ENCODE measurements around the gene ADA. TPM values are rescaled to one million over a fixed set of nuclear protein-coding genes. Genes with fewer than 3 reads are reported as not detected.
A peak's percentile ranks its signal among the peaks of the same experiment; 100 is the strongest.
"Not testable (repeated sequence)": the region's sequence is repeated elsewhere in the genome, so short reads cannot be mapped to it uniquely, and the experiment has no call there.

The ADA gene
- total RNA-seq, 1 experiment from 2014 or later = 9.6 TPM

DNA sequence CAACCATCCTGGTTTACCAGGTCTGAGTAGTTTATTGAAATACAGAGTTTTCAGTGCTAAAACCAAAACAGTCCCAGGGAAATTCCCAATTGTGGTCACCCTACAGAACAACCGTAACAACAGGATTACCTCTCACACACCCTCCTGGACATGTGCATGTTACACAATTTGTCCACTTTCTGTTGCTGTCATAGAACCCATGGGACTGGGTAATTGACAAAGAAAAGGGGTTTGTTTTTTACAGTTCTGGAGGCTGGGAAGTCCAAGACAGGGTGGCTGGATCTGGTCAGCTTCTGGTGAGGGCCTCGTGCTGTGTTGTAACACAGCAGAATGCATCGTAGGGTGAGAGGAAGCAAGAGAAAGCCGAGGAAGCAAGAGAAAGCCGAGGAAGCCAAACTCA, 9.1 kb upstream of the ADA start:
- Histone ChIP-seq H3K27me3 (replicated peaks) (no peaks in the 10 kb centered on the region), H3K4me3 (no peak overlapping the region), H3K27ac (no peak overlapping the region), H3K4me1 (replicated peaks) (no peaks in the 10 kb centered on the region), H3K36me3 (no peaks in the 10 kb centered on the region), H3K9me3 (replicated peaks) (no peaks in the 10 kb centered on the region)
- no peak for DNase-seq (ENCODE audit: low read depth in 1 of 2, low spot score in 2 of 2)

DNA sequence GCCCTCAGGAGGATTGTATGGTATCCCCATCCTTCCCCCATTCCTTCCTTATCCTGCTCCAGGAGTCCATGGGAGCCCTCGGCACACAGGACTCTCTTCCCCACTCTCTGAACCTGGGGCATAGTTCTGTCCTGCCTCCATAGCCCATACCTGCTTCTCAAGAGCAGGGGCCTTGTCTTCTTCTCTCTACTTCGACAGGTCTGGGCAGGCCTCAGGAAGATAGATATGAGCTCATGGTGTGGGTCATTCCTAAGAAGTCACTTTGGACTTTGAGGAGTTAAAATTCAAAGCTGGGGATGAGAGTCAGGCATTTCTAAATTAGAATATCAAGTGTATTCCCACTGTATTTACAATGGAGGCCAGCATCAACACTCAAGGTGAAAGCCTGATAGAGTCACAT, 8.4 kb upstream of the ADA start:
- Histone ChIP-seq H3K9me3 (replicated peaks) (no peaks in the 10 kb centered on the region), H3K4me1 (replicated peaks) (no peaks in the 10 kb centered on the region), H3K4me3 (no peak overlapping the region), H3K36me3 (no peaks in the 10 kb centered on the region), H3K27ac (no peak overlapping the region), H3K27me3 (replicated peaks) (no peaks in the 10 kb centered on the region)
- no peak for DNase-seq (ENCODE audit: low read depth in 1 of 2, low spot score in 2 of 2)

DNA sequence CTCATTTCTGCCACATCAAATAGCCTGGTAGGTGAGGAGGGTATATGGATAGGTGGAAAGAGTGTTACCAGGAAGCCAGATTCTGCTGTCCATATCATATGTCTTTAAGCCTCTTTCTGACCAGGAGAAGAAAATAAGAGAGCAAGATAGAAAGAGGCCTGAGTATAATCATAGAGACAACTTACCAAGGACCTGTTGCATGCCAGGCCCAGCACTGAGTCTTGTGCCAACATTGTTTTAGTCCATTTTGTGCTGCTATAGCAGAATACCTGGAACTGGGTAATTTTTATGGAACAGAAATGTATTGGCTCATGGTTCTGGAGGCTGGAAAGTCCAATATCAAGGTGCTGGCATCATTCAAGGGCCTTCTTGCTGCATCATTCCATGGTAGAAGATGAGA, 7.3 kb upstream of the ADA start:
- no peak for DNase-seq (ENCODE audit: low read depth in 1 of 2, low spot score in 2 of 2)
- no peaks in the 10 kb centered on the region for H3K27me3 ChIP-seq (replicated peaks)
- no peaks in the 10 kb centered on the region for H3K36me3 ChIP-seq

DNA sequence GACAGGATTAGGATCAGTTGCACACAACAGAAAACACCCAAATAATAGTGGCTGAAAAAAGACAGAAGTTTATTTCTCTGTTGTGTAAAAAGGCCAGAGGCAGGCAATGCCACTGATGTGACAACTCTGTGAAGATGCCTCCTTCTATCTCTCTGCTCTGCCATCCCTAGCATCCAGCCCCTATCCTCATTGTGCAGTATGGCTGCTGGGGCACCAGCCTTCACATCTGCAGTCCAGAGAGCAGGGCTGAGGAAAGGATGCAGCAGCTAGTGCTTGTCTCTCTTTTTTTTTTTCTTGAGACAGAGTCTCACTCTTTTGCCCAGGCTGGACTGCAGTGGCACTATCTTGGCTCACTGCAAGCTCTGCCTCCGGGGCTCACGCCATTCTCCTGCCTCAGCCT, 6.4 kb upstream of the ADA start:
- Histone ChIP-seq H3K27ac (no peak overlapping the region), H3K4me1 (replicated peaks) (peaks cover 5% of the 10 kb centered on the region; the same call in 1 of the 2 replicates), H3K4me3 (no peak overlapping the region), H3K36me3 (no peaks in the 10 kb centered on the region), H3K9me3 (replicated peaks) (no peaks in the 10 kb centered on the region; the same call in 1 of the 2 replicates), H3K27me3 (replicated peaks) (no peaks in the 10 kb centered on the region)
- DNase-seq (ENCODE audit: low read depth in 1 of 2, low spot score in 2 of 2) = no peak

More for the DNA sequence above, 7.3 kb upstream of the ADA start:
- Histone ChIP-seq H3K9me3 (replicated peaks) (no peaks in the 10 kb centered on the region), H3K4me1 (replicated peaks) (no peaks in the 10 kb centered on the region), H3K4me3 (no peak overlapping the region), H3K27ac (no peak overlapping the region)

DNA sequence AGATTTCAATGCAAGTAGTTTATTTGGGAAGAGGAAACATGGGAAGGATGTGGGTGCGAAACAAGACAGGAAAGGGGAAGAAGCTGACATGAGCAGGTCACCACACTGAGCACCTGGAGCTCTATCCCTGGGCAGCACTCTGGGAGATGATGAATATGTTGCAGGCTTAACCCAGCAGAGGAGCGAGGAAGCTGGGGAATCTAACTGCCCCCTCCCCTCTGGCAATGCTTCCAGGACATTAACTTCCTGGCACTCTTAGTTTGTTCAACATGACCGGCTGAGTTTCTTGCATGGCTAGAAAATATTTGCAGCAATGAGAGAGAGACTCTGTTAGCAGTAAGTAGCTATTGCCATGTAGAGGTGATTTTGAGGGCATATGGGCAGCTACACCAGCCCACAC, 4.9 kb upstream of the ADA start:
- H3K4me1 ChIP-seq (replicated peaks) = peaks cover 5% of the 10 kb centered on the region; the same call in 1 of the 2 replicates
- no peaks in the 10 kb centered on the region for H3K36me3 ChIP-seq
- H3K27ac ChIP-seq = no peak overlapping the region
- H3K27me3 ChIP-seq (replicated peaks) = no peaks in the 10 kb centered on the region
- H3K4me3 ChIP-seq = no peak overlapping the region
- DNase-seq (ENCODE audit: low read depth in 1 of 2, low spot score in 2 of 2) = no peak
- no peaks in the 10 kb centered on the region; the same call in 1 of the 2 replicates for H3K9me3 ChIP-seq (replicated peaks)

DNA sequence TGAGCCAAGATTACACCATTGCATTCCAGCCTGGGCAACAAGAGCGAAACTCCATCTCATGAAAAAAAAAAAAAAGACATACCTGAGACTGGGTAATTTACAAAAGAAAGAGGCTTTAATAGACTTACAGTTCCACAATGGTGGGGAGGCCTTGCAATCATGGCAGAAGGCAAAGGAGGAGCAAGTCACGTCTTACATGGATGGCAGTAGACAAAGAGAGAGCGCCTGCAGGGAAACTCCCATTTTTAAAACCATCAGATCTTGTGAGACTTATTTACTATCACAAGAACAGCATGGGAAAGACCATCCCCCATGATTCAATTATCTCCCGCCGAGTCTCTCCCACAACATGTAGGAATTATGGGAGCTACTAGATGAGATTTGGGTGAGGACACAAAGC, 2.7 kb upstream of the ADA start:
- H3K4me1 ChIP-seq (replicated peaks) = peaks cover 13% of the 10 kb centered on the region
- H3K36me3 ChIP-seq; H3K27me3 ChIP-seq (replicated peaks); H3K27ac ChIP-seq; DNase-seq (ENCODE audit: low read depth in 1 of 2, low spot score in 2 of 2); H3K9me3 ChIP-seq (replicated peaks); H3K4me3 ChIP-seq: not testable (repeated sequence)

DNA sequence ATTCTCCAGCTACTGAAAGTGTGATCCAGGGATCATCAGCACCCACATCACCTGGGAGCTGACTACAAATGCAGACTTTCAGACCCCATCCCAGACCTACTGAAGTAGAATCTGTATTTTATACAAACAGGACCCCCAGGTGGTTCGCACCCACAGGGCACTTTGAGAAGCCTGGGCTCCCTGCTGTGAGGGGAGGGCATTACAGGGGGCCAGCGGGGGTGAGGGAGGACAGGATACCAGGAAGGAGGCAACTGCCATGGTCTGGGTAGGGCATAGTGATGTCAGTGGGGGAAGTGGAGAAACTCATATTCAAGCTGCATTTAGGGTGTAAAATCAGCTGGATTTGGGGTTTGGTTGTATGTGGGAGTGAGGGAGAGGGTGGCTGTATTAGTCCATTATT, 2.0 kb upstream of the ADA start:
- no peak for DNase-seq (ENCODE audit: low read depth in 1 of 2, low spot score in 2 of 2)
- Histone ChIP-seq H3K4me3 (no peak overlapping the region), H3K27me3 (replicated peaks) (no peaks in the 10 kb centered on the region), H3K4me1 (replicated peaks) (peaks cover 13% of the 10 kb centered on the region), H3K27ac (no peak overlapping the region), H3K9me3 (replicated peaks) (no peaks in the 10 kb centered on the region; the same call in 1 of the 2 replicates), H3K36me3 (no peaks in the 10 kb centered on the region)

DNA sequence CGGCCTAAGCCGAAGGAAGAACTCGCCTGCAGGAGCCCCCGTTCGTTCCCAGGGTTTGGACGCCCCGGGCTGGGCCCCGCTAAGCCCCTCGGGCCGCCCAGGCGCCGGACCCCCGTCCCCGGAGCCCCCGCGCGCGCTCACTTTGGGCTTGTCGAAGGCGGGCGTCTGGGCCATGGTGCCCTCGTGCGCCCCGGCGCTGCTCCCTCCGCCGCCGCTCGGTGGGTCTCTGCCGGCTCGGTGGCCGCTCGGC, 140 bp downstream of the ADA start:
- no peak overlapping the region for H3K27ac ChIP-seq
- no peaks in the 10 kb centered on the region for H3K27me3 ChIP-seq (replicated peaks)
- H3K36me3 ChIP-seq = no peaks in the 10 kb centered on the region
- no peaks in the 10 kb centered on the region; the same call in 1 of the 2 replicates for H3K9me3 ChIP-seq (replicated peaks)
- peak overlapping the region; percentile 61 for H3K4me3 ChIP-seq
- peaks cover 24% of the 10 kb centered on the region for H3K4me1 ChIP-seq (replicated peaks)
- no peak for DNase-seq (ENCODE audit: low read depth in 1 of 2, low spot score in 2 of 2)

DNA sequence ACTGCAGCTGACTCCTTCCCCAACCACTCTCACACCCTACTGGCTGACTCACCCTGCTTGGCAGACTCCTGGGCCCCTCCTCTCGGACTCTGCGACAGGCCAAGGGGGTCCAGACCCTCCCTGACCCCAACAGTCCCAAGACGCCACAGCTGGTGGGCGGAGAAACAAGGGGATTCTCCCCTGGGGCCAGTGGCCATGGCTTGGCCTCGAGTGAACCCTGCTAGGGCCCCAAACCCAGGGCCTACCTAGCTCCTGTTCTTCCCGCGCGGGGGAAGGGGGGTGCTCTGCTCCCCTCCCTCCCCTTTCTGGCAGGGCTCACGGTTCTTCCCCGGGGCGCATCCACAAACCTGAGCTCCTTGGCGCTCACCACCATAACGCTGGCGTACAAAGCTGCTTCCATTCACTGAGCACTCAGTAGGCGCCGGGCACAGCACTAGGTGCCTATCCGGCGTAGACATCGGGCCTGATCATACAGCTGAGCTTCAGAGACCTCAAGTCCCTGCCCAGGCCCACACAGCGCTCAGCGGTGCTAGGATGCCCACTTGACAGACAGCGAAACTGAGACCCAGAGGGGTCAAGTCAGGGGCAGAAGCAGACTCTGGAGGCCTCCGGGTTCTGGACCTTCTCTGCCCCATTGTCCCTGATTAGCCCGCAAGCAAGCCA, 597 bp downstream of the ADA start:
- no peaks in the 10 kb centered on the region; the same call in 1 of the 2 replicates for H3K9me3 ChIP-seq (replicated peaks)
- H3K36me3 ChIP-seq = no peaks in the 10 kb centered on the region
- DNase-seq (ENCODE audit: low read depth in 1 of 2, low spot score in 2 of 2) = no peak
- H3K4me1 ChIP-seq (replicated peaks) = peaks cover 28% of the 10 kb centered on the region
- peak overlapping the region; percentile 61 for H3K4me3 ChIP-seq
- H3K27me3 ChIP-seq (replicated peaks) = no peaks in the 10 kb centered on the region
- no peak overlapping the region for H3K27ac ChIP-seq

DNA sequence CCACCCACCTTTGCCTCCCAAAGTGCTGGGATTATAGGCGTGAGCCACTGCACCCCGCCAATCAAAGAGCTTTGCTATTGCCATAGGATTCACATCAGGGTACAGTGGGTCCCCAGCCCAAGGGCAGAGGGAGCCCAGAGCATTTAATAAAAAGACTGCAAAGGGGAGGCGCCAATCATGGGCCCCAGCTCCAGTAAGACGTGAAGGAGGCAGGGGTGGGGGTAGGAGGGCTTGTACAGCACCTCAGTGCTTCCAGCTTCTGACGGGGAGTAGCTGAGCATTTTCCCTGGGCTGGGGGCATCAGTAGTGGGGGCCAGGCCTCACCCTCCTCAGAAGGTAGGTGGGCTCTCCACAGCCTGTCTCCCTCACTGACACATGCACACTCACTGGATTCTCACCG, 1.5 kb downstream of the ADA start:
- Histone ChIP-seq H3K27ac (no peak overlapping the region), H3K4me1 (replicated peaks) (peaks cover 28% of the 10 kb centered on the region), H3K36me3 (no peaks in the 10 kb centered on the region), H3K27me3 (replicated peaks) (no peaks in the 10 kb centered on the region), H3K4me3 (no peak overlapping the region), H3K9me3 (replicated peaks) (no peaks in the 10 kb centered on the region; the same call in 1 of the 2 replicates)
- no peak for DNase-seq (ENCODE audit: low read depth in 1 of 2, low spot score in 2 of 2)

DNA sequence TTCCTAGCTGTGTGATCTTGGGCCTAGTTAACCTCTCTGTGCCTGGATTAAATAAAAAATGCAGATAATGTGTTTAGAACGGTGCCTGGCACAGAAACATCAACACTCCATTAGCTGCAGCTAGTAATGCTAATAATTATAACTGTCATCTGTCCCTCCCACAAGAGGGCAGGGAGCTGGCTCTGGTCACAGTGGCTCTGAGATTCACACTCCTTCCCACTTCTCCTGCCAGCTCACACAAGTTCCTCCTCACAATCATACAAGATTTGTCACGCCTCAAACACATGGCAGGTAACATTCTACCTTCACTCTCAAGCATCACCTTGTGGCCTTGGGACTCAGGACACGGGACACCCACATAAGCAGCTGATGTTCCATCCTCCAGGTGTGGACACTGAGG, 2.4 kb downstream of the ADA start:
- Histone ChIP-seq H3K27ac (no peak overlapping the region), H3K4me3 (no peak overlapping the region), H3K9me3 (replicated peaks) (no peaks in the 10 kb centered on the region; the same call in 1 of the 2 replicates), H3K4me1 (replicated peaks) (peaks cover 32% of the 10 kb centered on the region), H3K36me3 (no peaks in the 10 kb centered on the region), H3K27me3 (replicated peaks) (no peaks in the 10 kb centered on the region)
- DNase-seq (ENCODE audit: low read depth in 1 of 2, low spot score in 2 of 2) = no peak

DNA sequence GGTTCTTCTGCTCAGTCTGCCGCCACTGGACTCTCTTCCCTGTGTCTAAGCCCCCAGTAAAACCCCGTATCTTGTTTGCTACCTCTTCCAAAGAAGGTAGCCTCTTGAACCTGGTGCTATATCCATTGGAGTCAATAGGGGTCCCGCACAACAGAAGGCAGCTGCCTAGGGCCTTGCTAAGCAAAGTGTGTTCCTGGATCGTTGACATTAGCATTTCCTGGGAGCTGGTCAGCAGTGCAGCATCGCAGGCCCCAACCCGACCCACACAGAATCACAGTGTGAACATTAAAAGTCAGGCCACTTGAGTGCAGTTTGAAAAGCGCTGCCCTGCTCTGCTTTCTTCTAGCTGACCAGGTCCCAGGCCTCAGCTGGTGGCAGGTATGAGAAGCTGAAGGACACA, 2.9 kb downstream of the ADA start:
- Histone ChIP-seq H3K9me3 (replicated peaks) (no peaks in the 10 kb centered on the region; the same call in 1 of the 2 replicates), H3K27me3 (replicated peaks) (no peaks in the 10 kb centered on the region), H3K4me3 (no peak overlapping the region), H3K27ac (no peak overlapping the region), H3K36me3 (no peaks in the 10 kb centered on the region), H3K4me1 (replicated peaks) (peaks cover 37% of the 10 kb centered on the region)
- no peak for DNase-seq (ENCODE audit: low read depth in 1 of 2, low spot score in 2 of 2)

DNA sequence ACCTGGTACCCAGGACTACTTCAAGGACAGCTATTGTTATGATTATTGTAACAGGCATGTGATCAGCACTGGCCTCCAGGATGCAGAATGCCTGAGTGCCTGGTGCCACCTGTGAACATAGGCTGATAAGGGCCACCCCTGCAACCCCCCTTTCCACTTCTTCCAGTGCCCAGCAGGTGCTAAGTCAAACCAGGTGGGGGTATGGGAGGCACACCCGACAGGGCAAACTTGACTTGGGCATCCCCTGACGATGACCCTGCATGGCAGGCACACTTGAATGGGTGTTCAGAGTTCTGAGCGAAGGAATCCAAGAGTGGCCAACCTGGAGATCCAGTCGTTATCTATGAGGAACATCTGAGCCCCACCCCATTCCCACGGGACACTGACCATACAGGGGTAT, 3.4 kb downstream of the ADA start:
- Histone ChIP-seq H3K4me3 (no peak overlapping the region), H3K36me3 (no peaks in the 10 kb centered on the region), H3K9me3 (replicated peaks) (no peaks in the 10 kb centered on the region), H3K27ac (no peak overlapping the region), H3K27me3 (replicated peaks) (no peaks in the 10 kb centered on the region), H3K4me1 (replicated peaks) (peaks cover 40% of the 10 kb centered on the region)
- DNase-seq (ENCODE audit: low read depth in 1 of 2, low spot score in 2 of 2) = no peak

DNA sequence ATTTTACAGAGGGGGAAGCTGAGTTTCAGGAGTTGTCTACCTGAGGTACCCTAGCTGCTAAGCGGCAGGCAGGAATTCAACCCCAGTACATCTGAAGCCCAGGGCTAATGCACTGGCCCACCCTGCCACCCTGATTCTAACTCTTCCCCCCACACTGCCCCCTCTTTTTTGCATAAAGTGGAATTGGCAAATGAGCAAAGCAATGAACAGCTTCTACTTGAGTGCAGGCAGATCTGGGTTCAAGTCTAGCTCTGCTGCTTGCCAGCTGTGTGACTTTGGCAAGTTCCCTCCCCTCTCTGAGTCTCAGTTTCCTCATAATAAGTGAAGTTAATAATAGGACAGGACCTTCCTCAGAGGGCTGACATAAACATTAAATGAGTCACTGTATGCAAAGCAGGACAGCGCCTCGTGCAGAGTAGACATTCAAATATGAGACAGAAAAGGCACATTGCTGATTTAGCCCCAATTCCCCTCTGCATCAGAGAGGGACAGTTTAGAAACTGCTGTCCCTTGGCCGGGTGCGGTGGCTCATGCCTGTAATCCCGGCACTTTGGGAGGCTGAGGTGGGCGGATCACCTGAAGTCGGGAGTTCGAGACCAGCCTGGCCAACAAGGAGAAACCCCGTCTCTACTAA, 4.7 kb downstream of the ADA start:
- Histone ChIP-seq H3K27ac (no peak overlapping the region), H3K9me3 (replicated peaks) (no peaks in the 10 kb centered on the region), H3K36me3 (no peaks in the 10 kb centered on the region), H3K4me3 (no peak overlapping the region), H3K27me3 (replicated peaks) (no peaks in the 10 kb centered on the region), H3K4me1 (replicated peaks) (peaks cover 50% of the 10 kb centered on the region)
- DNase-seq (ENCODE audit: low read depth in 1 of 2, low spot score in 2 of 2) = peak in 1 of 2 experiments; percentile 39

All from SJSA1 (cell line).